Omental fat pad (tissue), 4 donors: ENCODE results near the gene GAA. TPM values are rescaled to one million over a fixed set of nuclear protein-coding genes. Genes with fewer than 3 reads are reported as not detected.

Experiments used
- ATAC-seq: fragments of 150-250 bp; one replicate; pipeline ENCODE4 v1.9.1; 2016; ENCODE audit warnings: mild to moderate bottlenecking, moderate library complexity; ENCODE audit not compliant: low FRiP score
- DNase-seq: peaks from one replicate; pipeline ENCODE4 v3.0.0-alpha.2; 2019; ENCODE audit warnings: low spot score
- total RNA-seq, 4 donors: library from RNA; depleted of rRNA; stranded (reverse); fragments of >200 nt; gene quantifications; one replicate each; pipeline ENCODE4 v1.1.0, GENCODE V29; 2016
- TF ChIP-seq, protein P1 (sequence below), 3 donors: fragments of 450-650 bp; IDR thresholded peaks; one replicate each; pipeline ENCODE4 v1.5.1; 2016 to 2017; ENCODE audit warnings: antibody characterized with exemption in 3 of 3, mild to moderate bottlenecking in 3 of 3, moderate library complexity in 2 of 3

The GAA gene
- total RNA-seq, 4 donors from 2014 or later = 52.8 to 83.0 (median 64.8) TPM

DNA sequence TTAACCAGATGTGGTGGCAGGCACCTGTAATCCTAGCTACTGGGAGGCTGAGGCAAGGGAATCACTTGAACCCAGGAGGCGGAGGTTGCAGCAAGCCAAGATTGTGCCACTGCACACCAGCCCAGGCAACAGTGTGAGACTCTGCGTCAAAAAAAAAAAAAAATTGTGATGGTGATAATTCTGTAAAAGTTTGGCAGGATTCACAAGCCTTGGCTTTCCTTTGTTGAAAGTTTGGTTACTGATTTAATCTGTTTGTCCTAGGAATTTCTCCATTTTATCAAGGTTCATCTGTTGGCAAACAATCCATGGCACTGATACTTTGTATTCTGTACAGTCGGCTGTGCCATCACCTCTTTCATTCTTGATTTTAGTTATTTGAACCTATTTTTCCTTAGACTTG, 29.6 kb downstream of the GAA start:
- no peak for ATAC-seq
- DNase-seq = no peak
- TF ChIP-seq, protein P1, sequence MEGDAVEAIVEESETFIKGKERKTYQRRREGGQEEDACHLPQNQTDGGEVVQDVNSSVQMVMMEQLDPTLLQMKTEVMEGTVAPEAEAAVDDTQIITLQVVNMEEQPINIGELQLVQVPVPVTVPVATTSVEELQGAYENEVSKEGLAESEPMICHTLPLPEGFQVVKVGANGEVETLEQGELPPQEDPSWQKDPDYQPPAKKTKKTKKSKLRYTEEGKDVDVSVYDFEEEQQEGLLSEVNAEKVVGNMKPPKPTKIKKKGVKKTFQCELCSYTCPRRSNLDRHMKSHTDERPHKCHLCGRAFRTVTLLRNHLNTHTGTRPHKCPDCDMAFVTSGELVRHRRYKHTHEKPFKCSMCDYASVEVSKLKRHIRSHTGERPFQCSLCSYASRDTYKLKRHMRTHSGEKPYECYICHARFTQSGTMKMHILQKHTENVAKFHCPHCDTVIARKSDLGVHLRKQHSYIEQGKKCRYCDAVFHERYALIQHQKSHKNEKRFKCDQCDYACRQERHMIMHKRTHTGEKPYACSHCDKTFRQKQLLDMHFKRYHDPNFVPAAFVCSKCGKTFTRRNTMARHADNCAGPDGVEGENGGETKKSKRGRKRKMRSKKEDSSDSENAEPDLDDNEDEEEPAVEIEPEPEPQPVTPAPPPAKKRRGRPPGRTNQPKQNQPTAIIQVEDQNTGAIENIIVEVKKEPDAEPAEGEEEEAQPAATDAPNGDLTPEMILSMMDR (IDR thresholded peaks at IDR 0.05) = no peak

- DNase-seq (no peak), ATAC-seq (no peak)
- TF ChIP-seq, protein P1 (IDR thresholded peaks at IDR 0.05) = no peak
These were observed 31.7 kb downstream of the GAA start for GRCh38 chr17:80132906-80133625.

DNA sequence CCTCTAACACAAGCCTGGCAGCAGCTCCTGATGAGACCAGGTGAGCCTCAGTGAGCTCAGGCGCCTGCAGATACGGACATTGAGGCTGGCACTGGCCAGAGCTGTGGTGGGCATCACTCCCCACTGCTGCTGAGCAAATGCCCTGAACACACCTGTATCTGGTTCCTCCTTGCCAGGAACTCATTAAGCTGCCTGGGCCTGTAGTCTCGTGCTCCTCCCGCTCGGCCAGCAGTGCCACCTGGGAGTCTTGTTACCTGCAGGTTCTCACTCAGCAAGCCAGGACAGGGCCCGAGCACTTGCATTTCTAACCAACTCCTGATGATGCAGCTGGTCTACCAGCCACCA, 32.2 kb downstream of the GAA start:
- ATAC-seq (no peak), DNase-seq (no peak)
- TF ChIP-seq, protein P1 (IDR thresholded peaks at IDR 0.05) = no peak

- ATAC-seq = no peak
- TF ChIP-seq, protein P1 (IDR thresholded peaks at IDR 0.05) = no peak
- DNase-seq = no peak
These were observed 35.8 kb downstream of the GAA start for GRCh38 chr17:80137131-80137530.

GRCh38 chr17:80138856-80139426, 37.6 kb downstream of the GAA start:
- DNase-seq = no peak
- TF ChIP-seq, protein P1 (IDR thresholded peaks at IDR 0.05) = no peak
- no peak for ATAC-seq

GRCh38 chr17:80141463-80142165, 40.2 kb downstream of the GAA start:
- TF ChIP-seq, protein P1 (IDR thresholded peaks at IDR 0.05) = no peak
- ATAC-seq (no peak), DNase-seq (no peak)
